HG03064 (cell line): ENCODE results near the gene CD44.

Experiments
- ATAC-seq: cut with Tn5 transposase; IDR thresholded peaks from one replicate; pipeline ENCODE4 v1.9.1; 2021; ENCODE audit warnings: low read depth; ENCODE audit not compliant: unreplicated experiment

CD44 gene

GRCh38 chr11:35155677-35156076 lies 16.7 kb downstream of the CD44 start:
- ATAC-seq: no peak

DNA sequence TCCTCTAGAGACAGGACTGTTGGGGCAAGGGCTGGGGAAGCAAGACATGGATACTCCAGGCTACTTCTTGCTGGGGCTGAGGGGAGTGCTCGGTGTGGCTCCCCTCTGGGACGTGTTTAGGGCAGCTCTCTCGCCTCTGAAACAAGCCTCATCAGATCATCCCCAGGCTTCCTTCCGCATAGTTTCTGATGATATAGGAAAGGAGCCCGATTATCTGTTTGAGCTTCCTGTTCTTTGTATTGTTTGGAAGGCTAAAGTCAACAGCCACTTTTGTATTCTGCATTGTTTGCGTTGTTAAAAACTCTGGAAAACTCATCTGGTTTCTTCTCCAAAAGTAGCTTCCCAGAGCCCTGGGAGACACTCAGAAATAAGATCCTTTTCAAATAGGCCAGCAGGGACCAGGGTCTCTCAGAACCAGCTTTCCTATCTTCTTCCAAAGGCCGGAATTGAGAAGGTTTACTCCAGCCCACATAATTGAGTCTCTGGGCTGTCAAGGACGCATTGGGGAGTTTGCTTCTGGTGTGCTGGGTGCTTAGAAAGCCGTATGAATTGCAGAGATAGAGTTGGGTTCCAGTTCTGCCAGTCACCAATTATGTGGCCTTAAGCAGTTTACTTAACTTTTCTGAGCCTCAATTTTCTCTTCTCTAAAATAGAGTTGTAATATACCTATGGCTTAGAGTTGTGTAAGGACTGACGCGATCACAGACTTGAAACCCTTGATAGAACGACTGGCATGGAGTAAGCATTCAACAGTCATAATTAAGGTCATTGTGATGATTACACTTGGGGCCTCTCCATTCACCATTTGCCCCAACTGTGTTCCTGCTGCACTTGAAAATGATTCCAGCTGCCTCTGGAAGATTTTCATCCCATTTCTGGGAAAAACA lies 19.1 kb downstream of the CD44 start:
- no peak for ATAC-seq

- ATAC-seq: no peak
Observed at GRCh38 chr11:35158701-35159510, 19.9 kb downstream of the CD44 start.

DNA sequence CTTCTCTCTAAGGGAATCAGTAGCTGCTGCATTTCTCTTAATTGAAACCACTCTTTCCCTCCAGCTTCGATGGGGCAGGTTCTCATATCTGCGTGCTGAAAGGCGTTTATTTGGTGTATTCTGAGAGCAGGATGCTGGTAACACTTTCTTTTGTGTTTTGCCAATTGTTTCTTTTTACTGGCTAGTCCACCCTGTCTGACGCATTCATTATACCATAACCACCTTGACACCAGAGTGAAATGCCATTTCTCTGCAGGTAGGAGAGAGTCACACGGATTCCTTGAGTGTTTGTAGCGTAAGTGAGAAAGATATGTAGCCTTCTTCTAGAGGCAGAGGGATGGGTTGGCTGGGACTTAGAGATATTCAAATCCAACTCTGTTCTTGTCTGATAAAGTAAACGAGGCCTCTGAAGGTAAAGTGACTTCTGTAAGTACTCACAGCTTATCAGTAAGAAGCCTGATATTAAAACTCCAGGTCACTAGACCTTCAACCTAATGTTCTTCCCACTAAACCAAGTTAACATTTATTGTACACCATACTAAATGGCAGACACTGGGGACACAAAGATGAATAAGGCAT lies 21.4 kb downstream of the CD44 start:
- no peak for ATAC-seq

DNA sequence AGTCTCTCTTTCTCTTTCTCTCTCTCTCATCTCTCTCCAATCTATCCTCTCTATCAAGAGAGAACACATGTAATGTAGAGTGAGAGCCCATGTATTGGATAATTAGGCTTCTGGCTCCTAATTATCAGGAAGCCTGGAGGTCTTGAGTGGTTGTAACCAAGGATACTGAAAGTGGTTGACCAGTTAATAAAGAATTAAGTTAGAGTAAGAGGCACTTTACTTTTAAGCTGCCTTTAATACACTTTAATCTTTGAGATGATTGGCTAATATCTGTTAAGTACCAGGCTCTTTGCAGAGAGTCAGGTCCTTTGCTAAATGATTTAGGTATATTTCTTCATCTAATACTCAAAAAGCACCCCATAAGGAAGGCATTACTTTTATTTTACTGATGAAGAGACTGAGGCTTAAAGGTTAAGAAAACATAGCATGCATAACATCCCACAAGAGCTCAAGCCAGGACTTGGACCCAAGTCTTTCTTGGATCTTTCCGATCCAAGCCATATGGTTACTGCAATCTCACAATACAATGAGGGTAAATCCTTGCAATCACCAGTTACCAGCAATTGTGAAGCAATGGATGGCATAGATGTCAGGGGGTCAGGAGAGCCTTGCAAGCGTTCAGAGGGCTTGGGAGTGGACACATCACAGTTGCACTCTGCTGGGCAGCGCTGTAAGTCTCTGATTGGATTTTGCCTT lies 22.1 kb downstream of the CD44 start:
- ATAC-seq: no peak

- no peak for ATAC-seq
Observed at GRCh38 chr11:35162745-35163144, 23.8 kb downstream of the CD44 start.

GRCh38 chr11:35163209-35163608 lies 24.2 kb downstream of the CD44 start:
- no peak for ATAC-seq

DNA sequence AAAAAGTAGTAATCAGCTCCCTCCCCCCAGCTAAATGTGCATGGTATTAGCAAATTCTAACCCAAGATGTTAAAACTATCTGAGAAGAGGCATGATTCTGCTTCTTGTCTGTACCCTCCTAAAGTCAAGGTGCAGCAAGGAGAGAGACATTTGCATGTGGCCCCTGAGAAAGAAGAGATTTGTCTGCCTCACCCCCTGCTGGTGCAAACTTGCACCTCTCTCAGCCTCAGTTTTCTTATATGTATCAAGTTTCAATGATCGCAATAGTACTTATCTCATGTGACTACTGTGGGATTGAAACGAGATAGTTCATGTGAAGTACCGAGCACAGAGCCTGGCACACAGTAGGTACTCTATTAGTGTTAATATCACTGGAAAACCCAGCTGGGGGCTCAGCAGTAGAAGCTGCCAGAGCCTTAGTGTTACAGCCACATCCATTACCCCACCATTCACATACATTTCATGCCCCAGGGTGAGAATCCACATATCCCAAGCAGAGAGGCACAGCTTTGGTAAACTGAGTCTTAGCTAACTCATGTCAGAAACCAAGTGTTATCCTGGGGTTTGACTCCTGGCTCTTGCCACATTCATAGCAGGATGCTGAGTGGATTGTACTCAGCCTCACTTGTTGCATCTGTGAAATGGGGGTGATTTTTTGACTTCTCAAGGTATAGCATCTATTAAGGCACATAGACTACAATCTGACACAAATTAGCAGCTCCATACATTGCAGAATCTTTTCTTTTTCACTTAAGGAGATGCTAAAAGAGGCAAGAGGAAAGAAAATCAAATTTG lies 24.9 kb downstream of the CD44 start:
- no peak for ATAC-seq

GRCh38 chr11:35165030-35165422 lies 26.1 kb downstream of the CD44 start:
- ATAC-seq: no peak

GRCh38 chr11:35165423-35166368 lies 26.7 kb downstream of the CD44 start:
- ATAC-seq: peak; percentile 81

DNA sequence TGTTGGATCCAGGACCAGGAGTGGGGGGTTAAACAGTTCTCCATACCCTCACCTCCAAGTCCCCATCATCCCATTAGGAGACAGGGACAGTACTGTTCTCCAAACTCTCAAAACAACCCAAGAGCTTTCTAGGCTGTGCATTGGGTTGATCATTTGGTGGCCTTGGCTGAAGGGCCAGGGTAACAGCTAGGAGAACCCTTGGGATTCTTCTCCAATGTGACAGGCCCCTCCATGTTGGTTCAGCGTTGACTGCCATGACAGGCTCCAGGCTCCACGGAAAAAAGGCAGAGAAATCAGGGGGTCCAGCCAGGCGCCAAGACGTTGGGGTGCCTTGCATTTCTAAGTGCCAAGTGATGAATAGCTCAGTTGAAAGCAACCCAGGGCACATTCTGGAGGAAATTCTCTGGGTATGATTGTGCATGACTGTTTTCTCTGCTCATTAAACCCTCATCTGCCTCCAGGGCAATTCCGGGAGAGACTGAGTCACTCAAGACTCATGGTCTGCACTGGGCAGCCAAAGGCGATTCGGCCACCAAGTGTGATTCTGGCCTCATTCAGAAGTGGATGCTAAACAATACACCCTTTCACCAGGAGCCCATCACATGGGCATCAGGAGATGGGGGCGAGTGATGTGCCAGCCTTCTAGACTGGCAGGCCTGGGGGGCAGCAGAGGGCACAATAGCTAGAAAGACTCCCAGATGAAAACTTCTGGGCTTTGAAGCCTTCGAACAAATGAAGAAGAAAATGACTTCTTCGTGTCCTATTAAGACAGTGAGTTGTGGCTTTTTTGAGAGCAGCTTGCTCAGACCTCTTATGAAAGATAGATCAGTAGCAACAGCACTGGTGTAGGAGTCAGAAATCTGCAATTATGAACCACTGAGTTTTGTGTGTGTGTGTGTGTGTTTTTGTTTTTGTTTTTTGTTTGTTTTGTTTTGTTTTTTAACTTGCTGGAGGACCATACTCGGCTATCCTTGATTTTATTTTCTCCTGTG lies 27.7 kb downstream of the CD44 start:
- peak; percentile 3 for ATAC-seq

DNA sequence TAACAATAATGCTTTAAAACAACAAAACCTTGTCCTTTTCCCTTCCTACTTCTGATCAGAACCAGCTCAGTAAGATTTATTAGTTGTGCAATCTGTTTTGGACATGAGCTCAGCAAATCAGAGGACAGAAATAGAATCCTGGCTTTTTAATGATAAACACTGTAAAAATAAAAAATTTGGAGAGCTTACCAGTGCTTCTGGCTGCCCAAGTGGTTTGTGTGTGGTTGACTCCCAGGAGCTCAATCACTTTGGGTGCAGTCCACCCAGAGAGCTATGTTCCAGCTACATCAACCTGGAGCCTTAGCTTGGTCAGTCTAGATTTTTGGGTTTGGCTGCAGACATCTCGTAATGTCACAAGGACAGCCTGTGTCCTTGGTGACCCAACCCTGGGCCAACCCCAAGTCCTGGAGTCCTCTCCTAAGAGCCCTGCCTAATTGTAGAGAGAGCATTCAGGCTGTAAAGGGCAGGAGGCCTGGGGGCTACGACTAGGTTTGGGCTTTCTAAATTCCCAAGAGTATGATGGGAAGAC lies 28.5 kb downstream of the CD44 start:
- no peak for ATAC-seq

DNA sequence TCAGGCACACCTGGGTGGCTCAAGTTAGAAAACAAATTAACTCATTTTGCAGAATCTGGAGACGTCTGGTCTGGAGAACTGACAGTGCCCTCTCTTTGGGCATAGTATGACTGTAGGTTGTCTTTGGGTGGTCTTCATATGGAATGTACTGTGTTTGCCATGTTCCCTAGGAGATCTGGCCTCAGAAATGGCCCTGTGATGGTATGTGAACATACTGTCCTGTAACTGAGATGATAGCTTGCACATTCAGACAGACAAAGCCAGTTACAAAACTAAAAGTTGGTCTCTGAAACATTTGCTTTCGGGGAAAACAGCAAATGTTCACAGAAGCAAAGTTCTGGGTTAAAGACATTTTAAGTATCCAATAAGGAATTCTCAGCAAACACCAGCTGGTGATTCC lies 29.7 kb downstream of the CD44 start:
- no peak for ATAC-seq

GRCh38 chr11:35169112-35169511 lies 30.1 kb downstream of the CD44 start:
- no peak for ATAC-seq

DNA sequence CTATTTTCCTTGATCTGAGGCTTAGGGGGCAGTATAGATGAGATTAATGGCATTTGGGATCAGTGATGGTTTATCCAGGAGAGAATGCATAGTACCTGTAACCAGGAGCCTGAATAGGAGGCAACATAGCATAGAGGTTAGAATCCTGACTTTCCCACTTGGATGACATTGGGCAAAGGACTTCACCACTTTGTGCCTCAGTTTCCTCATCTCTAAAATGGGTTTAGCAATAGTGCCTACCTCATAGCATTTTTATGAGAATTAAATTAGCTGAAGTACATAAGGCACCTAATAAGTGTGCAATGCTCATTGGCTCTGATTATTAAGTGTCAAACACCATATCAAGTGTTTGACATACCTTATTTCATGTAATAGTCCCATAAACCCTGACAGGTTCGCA lies 30.8 kb downstream of the CD44 start:
- ATAC-seq: no peak

DNA sequence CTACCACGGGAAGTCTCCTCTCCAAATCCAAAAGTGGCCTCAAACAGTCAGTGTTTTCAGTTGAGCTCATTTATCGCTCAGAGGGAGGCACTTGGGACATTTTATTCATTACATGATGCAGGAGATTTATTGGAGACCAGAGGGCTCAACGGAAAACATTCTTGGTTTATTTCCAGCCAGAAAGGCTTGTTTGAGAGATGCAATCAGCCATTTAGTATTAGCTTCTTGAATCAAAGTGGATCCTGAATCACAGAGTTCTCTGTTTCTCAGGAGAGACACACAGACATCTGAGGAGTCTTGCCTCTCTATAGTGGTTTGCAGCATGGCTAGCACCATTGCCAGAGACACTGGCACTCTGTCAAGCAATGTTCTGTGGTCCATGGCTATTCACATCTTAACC lies 31.5 kb downstream of the CD44 start:
- ATAC-seq: no peak

DNA sequence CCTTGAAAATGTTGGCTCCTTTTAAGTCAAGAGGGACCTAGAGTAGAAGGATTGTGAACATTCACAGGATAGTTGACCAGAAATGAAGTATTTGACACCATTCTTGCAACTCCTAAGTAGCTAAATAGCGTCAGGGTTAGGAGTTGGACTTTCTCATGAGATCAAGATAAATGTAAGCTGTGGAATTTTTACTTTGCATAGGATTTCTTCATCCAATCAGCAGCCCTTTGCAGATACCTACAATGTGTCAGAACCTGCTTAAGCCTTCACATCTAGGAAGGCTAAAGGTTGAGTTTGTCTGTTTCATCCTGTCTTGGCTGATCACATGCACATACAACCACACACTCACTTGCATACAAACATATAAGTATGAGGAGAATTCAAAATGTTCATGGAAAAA lies 32.3 kb downstream of the CD44 start:
- ATAC-seq: no peak
